ENCODE results near the gene TPK1. TPM values are rescaled to one million over a fixed set of nuclear protein-coding genes. Genes with fewer than 3 reads are reported as not detected.

Gene TPK1
- total RNA-seq (10 to 100 TPM in 2 of 5 donors, 1 to 10 TPM in 3; 1.8 to 13.0 (median 5.8) TPM), polyA plus RNA-seq (1 to 10 TPM; 2.1 to 4.7 (median 3.8) TPM)
- long read RNA-seq, donor 1: 0 reads
- long read RNA-seq, donor 2: 0 reads
- long read RNA-seq, donor 3: 0 reads
- long read RNA-seq, donor 4: 0 reads
- long read RNA-seq, donor 5: 0 reads
- long read RNA-seq, donor 6, partial matches to known transcripts: 0 of 1 reads
- long read RNA-seq, donor 6, other reads (novel, unspliced or antisense): 0 of 1 reads
- long read RNA-seq, donor 7, partial matches to known transcripts: 0 of 1 reads
- long read RNA-seq, donor 7, other reads (novel, unspliced or antisense): 0 of 1 reads
- long read RNA-seq, donor 8: 0 reads
- long read RNA-seq, donor 9, partial matches to known transcripts: 0 of 1 reads
- long read RNA-seq, donor 9, other reads (novel, unspliced or antisense): 0 of 1 reads
- long read RNA-seq, donor 10: 0 reads

DNA sequence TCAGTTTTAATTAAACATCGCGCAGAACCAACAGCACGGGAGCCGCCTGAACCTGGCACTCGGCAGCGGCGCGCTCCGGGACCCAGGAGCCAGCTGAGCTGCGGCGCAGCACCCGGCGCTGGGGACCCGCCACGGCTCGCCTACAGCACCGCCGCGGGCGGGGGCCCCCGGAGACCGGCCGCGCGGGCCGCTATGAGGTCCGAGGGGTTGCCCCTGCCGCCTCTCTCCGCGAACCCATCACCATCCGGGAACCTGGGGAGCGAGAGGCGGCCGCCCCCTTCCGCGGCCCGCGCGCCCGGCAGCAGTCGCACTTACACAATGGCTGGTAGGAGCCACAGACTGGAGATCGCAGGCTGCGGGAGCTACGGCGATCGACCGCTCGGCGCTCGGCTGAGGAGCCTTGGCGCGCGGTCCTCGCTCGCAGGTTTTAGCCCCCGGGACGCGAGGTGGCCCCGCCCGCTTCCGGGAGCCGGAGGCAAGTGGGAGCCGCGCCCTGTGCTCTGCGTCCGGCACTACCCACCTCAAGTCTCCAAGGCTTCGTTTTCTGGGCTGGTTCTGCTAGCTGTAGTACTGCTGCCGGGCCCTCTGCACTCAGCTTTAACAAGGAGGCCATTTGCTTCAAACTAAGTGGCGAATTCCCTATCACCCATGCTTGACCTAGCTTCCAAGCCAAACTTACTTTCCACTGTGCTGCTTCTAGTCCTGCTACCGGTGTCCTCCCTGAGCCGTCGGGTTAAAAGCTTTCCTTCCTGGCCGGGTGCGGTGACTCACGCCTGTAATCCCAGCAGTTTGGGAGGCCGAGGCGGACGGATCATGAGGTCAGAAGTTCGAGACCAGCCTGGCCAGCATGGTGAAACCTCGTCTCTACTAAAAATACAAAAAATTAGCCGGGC lies at the start of gene TPK1:
TPK1 (minus strand) TSS at position 402 of the 893 bp plus-strand sequence. CDS start 451 bp downstream, outside the sequence.
- peaks cover 0 to 12% (median 7%) of the 10 kb centered on the region in 4 donors for H3K9me3 ChIP-seq
- intact Hi-C loops (cut with DNase I; ENCODE audit: low total_unique reads): no loop called here
- H3K4me1 ChIP-seq: peaks cover 0 to 29% (median 10%) of the 10 kb centered on the region in 4 donors
- peak within 1 kb of the TSS; percentile 91 to 100 (median 95) for H3K27ac ChIP-seq
- peak; percentile 92 to 98 for DNase-seq
- no peaks in the 10 kb centered on the region for H3K27me3 ChIP-seq
- peak within 1 kb of the TSS; percentile 77 to 87 (median 86) for H3K4me3 ChIP-seq
- H3K36me3 ChIP-seq: no peaks in the 10 kb centered on the region
- 5 to 16% (median 6%) methylated on average over 23 to 81 of the region's 81 CpGs for WGBS, 5 donors
- TF ChIP-seq EP300 (IDR thresholded peaks at IDR 0.05) (no peak), POLR2AphosphoS5 (IDR thresholded peaks at IDR 0.05) (peak; percentile 92 to 96 (median 93)), POLR2A (IDR thresholded peaks at IDR 0.05) (peak in 2 of 4 donors; percentile 20 to 28)
- TF ChIP-seq, protein P1, sequence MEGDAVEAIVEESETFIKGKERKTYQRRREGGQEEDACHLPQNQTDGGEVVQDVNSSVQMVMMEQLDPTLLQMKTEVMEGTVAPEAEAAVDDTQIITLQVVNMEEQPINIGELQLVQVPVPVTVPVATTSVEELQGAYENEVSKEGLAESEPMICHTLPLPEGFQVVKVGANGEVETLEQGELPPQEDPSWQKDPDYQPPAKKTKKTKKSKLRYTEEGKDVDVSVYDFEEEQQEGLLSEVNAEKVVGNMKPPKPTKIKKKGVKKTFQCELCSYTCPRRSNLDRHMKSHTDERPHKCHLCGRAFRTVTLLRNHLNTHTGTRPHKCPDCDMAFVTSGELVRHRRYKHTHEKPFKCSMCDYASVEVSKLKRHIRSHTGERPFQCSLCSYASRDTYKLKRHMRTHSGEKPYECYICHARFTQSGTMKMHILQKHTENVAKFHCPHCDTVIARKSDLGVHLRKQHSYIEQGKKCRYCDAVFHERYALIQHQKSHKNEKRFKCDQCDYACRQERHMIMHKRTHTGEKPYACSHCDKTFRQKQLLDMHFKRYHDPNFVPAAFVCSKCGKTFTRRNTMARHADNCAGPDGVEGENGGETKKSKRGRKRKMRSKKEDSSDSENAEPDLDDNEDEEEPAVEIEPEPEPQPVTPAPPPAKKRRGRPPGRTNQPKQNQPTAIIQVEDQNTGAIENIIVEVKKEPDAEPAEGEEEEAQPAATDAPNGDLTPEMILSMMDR (IDR thresholded peaks at IDR 0.05): no peak

DNA sequence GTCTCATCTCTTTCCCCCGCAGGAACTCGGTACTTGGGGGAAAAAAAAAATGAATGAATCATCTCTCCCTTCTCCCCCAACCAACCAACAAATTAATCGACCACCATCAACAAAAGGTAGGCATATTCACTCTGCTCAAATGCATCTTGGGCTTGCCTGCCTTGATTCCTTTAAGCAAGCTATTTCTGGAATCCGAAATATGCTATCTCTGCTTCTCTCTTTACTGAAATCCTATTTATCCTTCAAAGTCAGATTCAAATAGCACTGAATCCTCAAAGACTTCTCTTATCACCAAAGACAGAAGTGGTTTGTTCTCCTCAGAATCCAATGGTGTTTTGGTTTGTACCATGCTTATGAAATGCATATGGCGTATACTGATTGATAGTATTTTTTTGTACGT lies 49.6 kb upstream of the TPK1 start:
- no peak for DNase-seq
- Histone ChIP-seq H3K36me3 (no peaks in the 10 kb centered on the region), H3K27ac (no peak overlapping the region), H3K4me3 (no peak overlapping the region), H3K9me3 (no peaks in the 10 kb centered on the region), H3K27me3 (no peaks in the 10 kb centered on the region), H3K4me1 (no peaks in the 10 kb centered on the region)
- TF ChIP-seq, protein P1 (IDR thresholded peaks at IDR 0.05): no peak
- TF ChIP-seq POLR2A (IDR thresholded peaks at IDR 0.05): no peak
- no peak for TF ChIP-seq POLR2AphosphoS5 (IDR thresholded peaks at IDR 0.05)
- TF ChIP-seq EP300 (IDR thresholded peaks at IDR 0.05): no peak
- intact Hi-C loops (cut with DNase I; ENCODE audit: low total_unique reads): no loop called here
- WGBS, 5 donors: 63 to 72% (median 67%) methylated on average over 6 of the region's 6 CpGs

GRCh38 chr7:144884896-144885295 lies 49.0 kb upstream of the TPK1 start:
- intact Hi-C loops (cut with DNase I; ENCODE audit: low total_unique reads): no loop called here
- H3K36me3 ChIP-seq: no peaks in the 10 kb centered on the region
- no peaks in the 10 kb centered on the region for H3K4me1 ChIP-seq
- 25 to 44% (median 40%) methylated on average over 2 of the region's 2 CpGs for WGBS, 5 donors
- H3K9me3 ChIP-seq: no peaks in the 10 kb centered on the region
- H3K27ac ChIP-seq: no peak overlapping the region
- no peak for DNase-seq
- TF ChIP-seq EP300 (IDR thresholded peaks at IDR 0.05): no peak
- no peak for TF ChIP-seq POLR2AphosphoS5 (IDR thresholded peaks at IDR 0.05)
- TF ChIP-seq, protein P1 (IDR thresholded peaks at IDR 0.05): no peak
- TF ChIP-seq POLR2A (IDR thresholded peaks at IDR 0.05): no peak
- no peak overlapping the region for H3K4me3 ChIP-seq
- H3K27me3 ChIP-seq: no peaks in the 10 kb centered on the region

- Histone ChIP-seq H3K27ac (no peak overlapping the region), H3K4me3 (no peak overlapping the region), H3K27me3 (peaks cover 0 to 3% (median 0%) of the 10 kb centered on the region in 3 donors), H3K9me3 (no peaks in the 10 kb centered on the region), H3K36me3 (no peaks in the 10 kb centered on the region), H3K4me1 (no peaks in the 10 kb centered on the region)
- intact Hi-C loops (cut with DNase I; ENCODE audit: low total_unique reads): no loop called here
- TF ChIP-seq, protein P1 (IDR thresholded peaks at IDR 0.05): no peak
- TF ChIP-seq EP300 (IDR thresholded peaks at IDR 0.05) (no peak), POLR2A (IDR thresholded peaks at IDR 0.05) (no peak), POLR2AphosphoS5 (IDR thresholded peaks at IDR 0.05) (no peak)
- 73 to 79% (median 75%) methylated on average over 13 of the region's 13 CpGs for WGBS, 5 donors
- no peak for DNase-seq
Measured at GRCh38 chr7:144873316-144873845, 37.5 kb upstream of the TPK1 start.
